ENCODE results near the gene SIAH3.

GRCh38 chr13:45892513-45892912 lies 41.0 kb upstream of the SIAH3 start:
- TF ChIP-seq CTCF (IDR thresholded peaks at IDR 0.05) (no peak), POLR2A (IDR thresholded peaks at IDR 0.05) (no peak), EP300 (IDR thresholded peaks at IDR 0.05; ENCODE audit: low read depth) (no peak), POLR2AphosphoS5 (IDR thresholded peaks at IDR 0.05) (no peak)

Data from transverse colon (tissue), 4 donors.